Bronchial smooth muscle cell (primary cell): ENCODE results near the gene ZEB2. TPM values are rescaled to one million over a fixed set of nuclear protein-coding genes. Genes with fewer than 3 reads are reported as not detected.

Experiments
- total RNA-seq: library from RNA; depleted of rRNA; stranded (reverse); fragments of >200 nt; gene quantifications from 2 replicates; pipeline ENCODE4 v1.2.1, GENCODE V29; 2014

The ZEB2 gene
- 38.0 and 84.7 TPM in 2 replicates for total RNA-seq

GRCh38 chr2:144519934-144520731 lies at the start of gene ZEB2:
Gene ZEB2, minus strand, starts transcription at chr2:144520119. Its CDS starts 2,769 bp downstream, at chr2:144517350.

